Panc1 (cell line): Measurements from ENCODE around the gene PAK1IP1. TPM values are rescaled to one million over a fixed set of nuclear protein-coding genes. Genes with fewer than 3 reads are reported as not detected.
"Not testable (repeated sequence)": the region's sequence is repeated elsewhere in the genome, so short reads cannot be mapped to it uniquely, and the experiment has no call there.

Source experiments
- ATAC-seq: fragments of 200-7000 bp; cut with Tn5 transposase; 2 replicates; pipeline ENCODE4 v1.9.1; 2020; ENCODE audit warnings: mild to moderate bottlenecking, moderate library complexity
- BruUV-seq: library from RNA; stranded (reverse); fragments of 400-500 nt; replicated peaks from 2 replicates; lab custom pipeline; 2021; lab: Mats Ljungman, UMichigan
- CTCF ChIA-PET: fragments of 300-600 bp; sonication (Branson Sonifier 250); formaldehyde crosslinking; loops from one replicate; lab custom pipeline; 2022; ENCODE audit warnings: antibody characterized with exemption; lab: Charles Lee
- POLR2A ChIA-PET: fragments of 300-600 bp; sonication (Branson Sonifier 250); formaldehyde crosslinking; loops from one replicate; lab custom pipeline; 2022; ENCODE audit warnings: antibody characterized with exemption; lab: Charles Lee
- DNase-seq: peaks from one replicate; pipeline ENCODE4 v3.0.0-alpha.2; 2010; ENCODE audit warnings: low read depth, low spot score
- H3K27ac ChIP-seq: 2 replicates; pipeline ENCODE4 v1.5.1; 2011; ENCODE audit warnings: mild to moderate bottlenecking, low read length, inconsistent platforms
- H3K27me3 ChIP-seq: fragments of 200-500 bp; sonication (Bioruptor generic); 2 replicates; pipeline ENCODE4 v1.6.0; 2014; ENCODE audit warnings: low read length, inconsistent platforms; ENCODE audit not compliant: control insufficient read depth, insufficient read depth
- H3K36me3 ChIP-seq: fragments of 200-500 bp; sonication (Bioruptor generic); 2 replicates; pipeline ENCODE4 v1.5.1; 2014; ENCODE audit warnings: inconsistent platforms, mild to moderate bottlenecking, low read length, moderate library complexity; ENCODE audit not compliant: control insufficient read depth, insufficient read depth
- H3K4me1 ChIP-seq: 2 replicates; pipeline ENCODE4 v1.5.1; 2011; ENCODE audit warnings: inconsistent platforms, mild to moderate bottlenecking, low read length, moderate library complexity; ENCODE audit not compliant: control insufficient read depth, insufficient read depth
- H3K4me3 ChIP-seq, 2 experiments: 2 replicates each; pipeline ENCODE4 v1.5.1; 2011 to 2012; ENCODE audit warnings: low read depth in 2 of 2, low read length in 2 of 2, mild to moderate bottlenecking in 2 of 2, inconsistent platforms in 1 of 2, moderate library complexity in 1 of 2
- H3K9me3 ChIP-seq: fragments of 200-500 bp; sonication (Bioruptor generic); 2 replicates; pipeline ENCODE4 v1.5.1; 2014; ENCODE audit warnings: low read depth, mild to moderate bottlenecking, inconsistent platforms, low read length, moderate library complexity; ENCODE audit not compliant: control insufficient read depth, insufficient read depth
- POLR2AphosphoS5 ChIP-seq: IDR thresholded peaks from 2 replicates; pipeline ENCODE4 v1.6.1; 2012; ENCODE audit warnings: mild to moderate bottlenecking, low read depth, low read length, moderate library complexity
- REST ChIP-seq, 2 experiments: IDR thresholded peaks; 2 replicates each; pipeline ENCODE4 v1.6.1; 2011 to 2012; ENCODE audit warnings: low read depth in 2 of 2, control low read depth in 1 of 2, low read length in 1 of 2, mild to moderate bottlenecking in 1 of 2, moderate library complexity in 1 of 2; ENCODE audit not compliant: insufficient read depth in 1 of 2
- SIN3A ChIP-seq: IDR thresholded peaks from 2 replicates; pipeline ENCODE4 v1.6.1; 2012; ENCODE audit warnings: low read depth, mild to moderate bottlenecking, low read length, moderate library complexity, borderline replicate concordance; ENCODE audit not compliant: insufficient read depth
- TCF7L2 ChIP-seq: IDR thresholded peaks from 2 replicates; pipeline ENCODE4 v1.6.1; 2011; ENCODE audit warnings: mild to moderate bottlenecking, low read depth, low read length, inconsistent platforms
- in situ Hi-C: cut with HindIII; loops from 2 replicates; pipeline ENCODE4 v1.10.0; 2016; ENCODE audit warnings: low sequenced_read_pairs, low pct_unique_long_range_greater_than_20kb
- intact Hi-C: fragments of 100-400 bp; cut with micrococcal nuclease; formaldehyde crosslinking; loops from one replicate; pipeline ENCODE4 v1.10.0; 2022; ENCODE audit not compliant: unreplicated experiment
- total RNA-seq: library from RNA; stranded (reverse); gene quantifications from one replicate; pipeline ENCODE4 v1.2.1, GENCODE V29; 2021; ENCODE audit not compliant: unreplicated experiment
- TF ChIP-seq, protein P1 (sequence below): fragments of 450-650 bp; IDR thresholded peaks from 2 replicates; pipeline ENCODE4 v1.5.1; 2017; ENCODE audit warnings: mild to moderate bottlenecking

PAK1IP1 gene
- total RNA-seq, 1 experiment from 2014 or later: 27.3 TPM

DNA sequence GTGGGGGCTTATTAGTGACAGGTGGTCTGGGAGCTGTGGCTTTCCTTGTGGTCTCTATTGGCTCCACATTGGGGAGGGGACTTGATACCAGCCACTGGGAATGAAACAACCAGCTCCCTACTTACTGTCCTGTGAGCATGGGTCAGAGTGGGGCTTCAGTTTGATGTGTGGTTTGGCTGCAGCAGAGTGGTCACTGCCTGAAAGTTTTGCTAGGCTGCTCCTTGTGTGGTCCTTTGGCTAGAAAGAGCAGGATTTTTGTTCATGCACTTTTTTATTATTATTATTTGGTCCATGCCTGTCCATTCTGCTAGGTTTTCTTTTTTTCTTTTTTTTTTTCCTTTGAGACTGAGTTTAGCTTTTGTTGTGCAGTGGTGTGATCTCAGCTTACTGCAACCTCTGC lies 45.3 kb downstream of the PAK1IP1 start:
- no peak for DNase-seq
- Histone ChIP-seq H3K27ac (peak overlapping the region; percentile 32; the same call in 1 of the 2 replicates), H3K4me3 (no peak overlapping the region), H3K36me3 (no peaks in the 10 kb centered on the region), H3K9me3 (no peaks in the 10 kb centered on the region), H3K4me1 (peaks cover 18% of the 10 kb centered on the region), H3K27me3 (no peaks in the 10 kb centered on the region)
- TF ChIP-seq POLR2AphosphoS5 (no peak), SIN3A (no peak), TCF7L2 (no peak)
- TF ChIP-seq, protein P1, sequence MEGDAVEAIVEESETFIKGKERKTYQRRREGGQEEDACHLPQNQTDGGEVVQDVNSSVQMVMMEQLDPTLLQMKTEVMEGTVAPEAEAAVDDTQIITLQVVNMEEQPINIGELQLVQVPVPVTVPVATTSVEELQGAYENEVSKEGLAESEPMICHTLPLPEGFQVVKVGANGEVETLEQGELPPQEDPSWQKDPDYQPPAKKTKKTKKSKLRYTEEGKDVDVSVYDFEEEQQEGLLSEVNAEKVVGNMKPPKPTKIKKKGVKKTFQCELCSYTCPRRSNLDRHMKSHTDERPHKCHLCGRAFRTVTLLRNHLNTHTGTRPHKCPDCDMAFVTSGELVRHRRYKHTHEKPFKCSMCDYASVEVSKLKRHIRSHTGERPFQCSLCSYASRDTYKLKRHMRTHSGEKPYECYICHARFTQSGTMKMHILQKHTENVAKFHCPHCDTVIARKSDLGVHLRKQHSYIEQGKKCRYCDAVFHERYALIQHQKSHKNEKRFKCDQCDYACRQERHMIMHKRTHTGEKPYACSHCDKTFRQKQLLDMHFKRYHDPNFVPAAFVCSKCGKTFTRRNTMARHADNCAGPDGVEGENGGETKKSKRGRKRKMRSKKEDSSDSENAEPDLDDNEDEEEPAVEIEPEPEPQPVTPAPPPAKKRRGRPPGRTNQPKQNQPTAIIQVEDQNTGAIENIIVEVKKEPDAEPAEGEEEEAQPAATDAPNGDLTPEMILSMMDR: no peak
- intact Hi-C loops: no loop called here
- in situ Hi-C loops: no loop called here
- no peak for ATAC-seq
- no TSS peak for BruUV-seq
- CTCF ChIA-PET: no interaction called here
- POLR2A ChIA-PET: no interaction called here

- POLR2A ChIA-PET, intact Hi-C loops, H3K9me3 ChIP-seq, H3K27me3 ChIP-seq, BruUV-seq, in situ Hi-C loops, DNase-seq, H3K36me3 ChIP-seq, CTCF ChIA-PET, H3K27ac ChIP-seq, ATAC-seq, H3K4me3 ChIP-seq: not testable (repeated sequence)
- peaks cover 23% of the 10 kb centered on the region for H3K4me1 ChIP-seq
Measured at GRCh38 chr6:10741643-10742042, 46.9 kb downstream of the PAK1IP1 start.

DNA sequence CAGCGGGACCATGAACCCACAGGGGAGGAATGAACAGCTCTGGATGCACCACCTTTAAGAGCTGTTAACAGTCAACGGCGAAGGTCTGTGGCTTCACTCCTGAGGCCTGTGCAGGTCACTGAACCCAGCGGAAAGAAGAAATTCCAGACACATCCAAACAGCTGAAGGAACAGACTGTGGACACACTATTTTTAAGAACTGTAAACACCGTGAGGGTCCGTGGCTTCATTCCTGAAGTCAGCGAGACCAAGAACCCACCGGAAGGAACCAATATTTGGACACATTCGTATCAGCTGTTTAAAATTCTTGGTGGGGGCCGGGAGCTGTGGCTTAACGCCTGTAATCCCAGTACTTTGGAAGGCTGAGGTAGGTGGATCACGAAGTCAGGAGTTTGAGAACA lies 47.5 kb downstream of the PAK1IP1 start:
- no peaks in the 10 kb centered on the region for H3K9me3 ChIP-seq
- no peaks in the 10 kb centered on the region for H3K27me3 ChIP-seq
- in situ Hi-C loops (no loop called here), intact Hi-C loops (no loop called here)
- H3K27ac ChIP-seq: no peak overlapping the region
- H3K4me3 ChIP-seq: no peak overlapping the region
- POLR2A ChIA-PET: no interaction called here
- BruUV-seq: no TSS peak
- H3K36me3 ChIP-seq: no peaks in the 10 kb centered on the region
- ATAC-seq (no peak), DNase-seq (no peak)
- peaks cover 24% of the 10 kb centered on the region for H3K4me1 ChIP-seq
- CTCF ChIA-PET: no interaction called here
- no peak for TF ChIP-seq REST (IDR thresholded peaks at IDR 0.05; ENCODE audit: insufficient read depth in 1 of 2, low read depth in 2 of 2, low read length in 1 of 2)
- no peak for TF ChIP-seq POLR2AphosphoS5
- TF ChIP-seq TCF7L2: no peak
- TF ChIP-seq, protein P1: no peak
- no peak for TF ChIP-seq SIN3A
